Posterior vena cava (tissue), 2 donors: ENCODE results near the gene EFCAB7. TPM values are rescaled to one million over a fixed set of nuclear protein-coding genes. Genes with fewer than 3 reads are reported as not detected.

Source experiments
- DNase-seq: peaks from one replicate; pipeline ENCODE4 v3.0.0-alpha.2; 2020; ENCODE audit warnings: low spot score
- intact Hi-C, 2 donors: fragments of 100-400 bp; cut with DNase I; formaldehyde crosslinking; loops; one replicate each; pipeline versions ENCODE4 v1.14.1 to v1.14.2; 2022 to 2023
- long read RNA-seq, 2 donors: library from polyadenylated mRNA; unstranded; transcript quantifications; one replicate each; pipeline ENCODE4 v2.0.0, GENCODE V29; 2020 to 2021
- total RNA-seq, 2 donors: library from RNA; stranded (reverse); fragmentation: NEBNext Ultra II Directional; extraction: Animal tissue kit (Norgen Biotek cat#: 25700); gene quantifications; one replicate each; pipeline ENCODE4 v1.2.1, GENCODE V29; 2021
- donor health status: DM: yes; HTN: yes; CAD: no.
- donor health status: DM: yes; HTN: yes; CAD: no.

EFCAB7 gene, protein sequence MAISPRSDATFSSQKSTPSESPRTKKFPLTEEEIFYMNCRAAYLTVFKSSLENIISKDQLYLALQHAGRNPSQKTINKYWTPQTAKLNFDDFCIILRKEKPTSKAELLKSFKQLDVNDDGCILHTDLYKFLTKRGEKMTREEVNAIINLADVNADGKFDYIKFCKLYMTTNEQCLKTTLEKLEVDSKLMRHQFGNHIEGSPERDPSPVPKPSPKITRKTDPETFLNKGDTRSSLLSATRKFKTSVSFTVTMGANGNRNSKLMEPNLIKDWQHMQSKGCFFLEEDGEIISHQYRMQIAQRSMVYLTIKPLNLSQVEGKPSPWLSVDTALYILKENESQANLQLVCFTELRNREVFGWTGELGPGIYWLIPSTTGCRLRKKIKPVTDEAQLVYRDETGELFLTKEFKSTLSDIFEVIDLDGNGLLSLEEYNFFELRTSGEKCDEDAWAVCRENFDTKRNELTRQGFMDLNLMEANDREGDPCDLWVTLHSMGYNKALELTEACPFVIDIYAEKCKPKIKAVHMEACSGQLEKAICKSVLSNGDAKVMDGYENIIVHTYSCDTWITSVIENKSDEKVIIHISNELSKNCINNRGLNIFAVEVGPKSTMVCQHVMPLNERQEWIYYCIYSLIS
- total RNA-seq, result 1 to 10 TPM; 5.0 to 7.3 TPM
- long read RNA-seq, donor 1, partial matches to known transcripts, result 0 of 4 reads
- long read RNA-seq, donor 1, other reads (novel, unspliced or antisense), result 2 of 4 reads
- long read RNA-seq, donor 2, partial matches to known transcripts, result 1 of 9 reads
- long read RNA-seq, donor 2, other reads (novel, unspliced or antisense), result 5 of 9 reads

DNA sequence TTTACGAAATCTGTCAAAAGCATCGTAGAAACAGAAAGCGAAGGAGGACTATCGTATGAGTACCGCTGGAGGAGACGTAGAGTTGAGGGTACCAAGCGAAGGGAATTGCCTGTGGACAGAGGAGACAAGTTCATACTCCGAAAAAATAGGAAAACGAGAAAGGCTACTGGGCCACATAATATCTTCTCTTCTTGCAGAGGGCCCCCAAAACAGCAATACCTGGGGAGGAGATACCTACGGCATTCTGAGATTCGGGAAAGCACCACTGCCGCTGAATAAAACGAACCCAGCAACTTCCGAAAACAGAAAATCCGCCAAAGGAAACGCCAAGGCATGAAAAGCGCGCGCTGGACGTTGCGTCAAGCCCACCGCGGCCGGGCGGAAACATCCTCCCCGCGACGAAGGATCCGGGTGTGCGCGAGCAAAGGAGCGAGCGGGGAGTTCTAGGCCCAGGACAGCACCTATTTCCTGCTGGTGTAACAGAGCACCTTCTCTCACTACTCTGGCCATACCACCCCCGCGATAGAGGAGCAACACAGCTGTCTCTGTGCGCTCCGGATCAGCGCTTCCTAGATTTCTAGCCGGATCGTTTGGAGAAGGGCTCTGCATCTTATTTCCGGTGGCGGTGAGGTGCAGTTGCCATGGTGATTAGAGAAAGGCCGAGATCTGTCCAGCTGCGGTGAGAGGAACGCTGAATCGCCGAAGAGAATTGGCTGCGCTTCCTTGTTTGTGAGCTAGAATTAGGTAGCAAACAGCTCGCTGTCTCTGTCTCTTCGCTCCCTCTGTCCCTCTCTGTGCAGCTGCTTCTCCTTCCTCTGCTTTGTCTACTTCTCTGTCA lies at the start of gene EFCAB7, which contains the start of gene ITGB3BP:
TSS of gene EFCAB7 (plus strand) at position 635 of the 838 bp plus-strand sequence. CDS start 2,048 bp downstream, outside the sequence.
TSS of gene ITGB3BP (minus strand) at position 335 of the 838 bp plus-strand sequence. CDS start at position 243, 92 bp downstream.
- peak; percentile 94 for DNase-seq
- intact Hi-C loops, result no loop called here

GRCh38 chr1:63475761-63476160 lies 47.6 kb upstream of the EFCAB7 start:
- intact Hi-C loops, result no loop called here
- DNase-seq, result no peak

DNA sequence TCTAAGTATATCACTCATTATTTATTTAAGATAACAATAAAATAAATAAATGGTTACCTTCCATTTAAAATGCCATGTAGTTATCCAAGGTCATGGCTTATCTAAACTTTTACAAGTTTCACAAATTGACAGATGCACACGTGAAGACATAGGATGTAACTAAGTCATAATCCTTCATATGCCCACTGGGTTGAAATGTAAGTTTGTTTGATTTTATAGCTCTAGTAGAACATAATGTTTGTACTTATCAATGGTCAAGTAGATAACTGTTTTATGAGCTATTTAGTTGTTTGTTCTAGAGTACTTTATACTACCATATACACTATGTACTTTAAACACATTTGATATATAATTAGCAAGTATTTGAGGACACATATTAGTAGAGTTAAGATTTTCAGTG lies 43.3 kb upstream of the EFCAB7 start:
- intact Hi-C loops, result no loop called here
- no peak for DNase-seq

- DNase-seq, result no peak
- intact Hi-C loops, result no loop called here
These were observed 36.7 kb upstream of the EFCAB7 start for GRCh38 chr1:63486629-63487028.

DNA sequence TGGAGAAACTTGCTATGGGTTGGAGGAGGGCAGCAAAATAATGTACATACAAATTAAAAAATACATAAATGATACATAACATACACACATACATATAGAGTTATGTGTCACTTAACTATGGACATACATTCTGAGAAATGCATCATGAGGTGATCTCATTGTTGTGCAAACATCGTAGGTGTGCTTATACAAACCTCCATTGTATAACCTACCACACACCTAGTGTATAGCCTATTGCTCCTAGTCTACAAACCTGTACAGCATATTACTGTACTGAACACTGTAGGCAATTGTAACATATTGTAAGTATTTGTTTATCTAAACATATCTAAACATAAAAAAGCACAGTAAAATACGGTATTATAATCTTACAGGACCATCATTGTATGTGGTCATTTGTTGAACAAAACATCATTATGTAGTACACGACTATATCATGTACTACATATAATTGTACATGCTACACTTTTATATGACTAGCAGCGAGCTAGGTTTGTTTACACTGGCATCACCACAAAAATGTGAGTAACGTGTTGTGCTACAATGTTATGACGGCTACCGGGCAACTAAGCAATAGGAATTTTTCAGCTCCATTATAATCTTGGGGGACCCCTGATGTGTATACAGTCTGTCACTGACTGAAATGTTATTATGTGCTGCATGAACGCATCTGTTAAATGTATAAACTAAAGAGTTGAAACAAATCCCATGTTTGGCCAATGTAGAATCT lies 35.8 kb upstream of the EFCAB7 start:
- no peak for DNase-seq
- intact Hi-C loops, result no loop called here

DNA sequence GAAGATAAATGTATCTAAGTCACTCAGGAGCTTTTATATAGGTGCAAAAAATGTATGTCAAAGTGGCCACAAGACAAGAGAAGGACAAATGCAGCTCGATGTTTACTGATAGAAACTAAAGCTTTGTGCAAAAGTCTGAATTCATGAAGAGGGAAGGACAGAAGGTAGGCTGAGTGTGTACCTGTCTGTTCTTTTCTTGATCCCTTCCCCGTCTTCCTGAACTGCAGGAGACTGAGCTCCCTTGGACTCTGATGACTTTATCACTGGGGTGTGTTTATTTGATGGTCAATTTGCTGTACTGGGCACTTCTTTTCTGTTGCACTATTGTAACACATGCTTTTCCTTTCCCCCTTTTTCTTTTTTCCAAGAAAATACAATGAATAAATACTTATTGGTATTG lies 25.7 kb upstream of the EFCAB7 start:
- intact Hi-C loops, result no loop called here
- no peak for DNase-seq

- intact Hi-C loops, result no loop called here
- no peak for DNase-seq
These were observed 25.2 kb upstream of the EFCAB7 start for GRCh38 chr1:63498106-63498505.

DNA sequence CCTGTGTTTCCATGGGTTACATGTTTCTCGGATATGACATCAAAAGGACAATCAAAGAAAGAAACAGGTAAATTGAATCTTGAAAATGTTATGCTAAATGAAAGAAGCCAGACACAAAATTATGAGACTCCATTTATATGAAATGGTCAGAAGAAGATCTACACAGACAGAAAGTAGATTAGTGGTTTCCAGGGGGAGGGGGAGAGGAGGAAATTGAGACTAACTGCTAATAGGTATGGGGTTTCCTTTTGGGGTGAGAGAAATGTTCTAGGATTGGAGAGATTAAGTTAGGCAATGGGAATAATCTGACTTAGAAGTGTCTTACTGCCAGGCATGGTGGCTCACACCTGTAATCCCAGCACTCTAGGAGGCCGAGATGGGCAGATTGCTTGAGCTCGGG lies 22.1 kb upstream of the EFCAB7 start:
- no peak for DNase-seq
- intact Hi-C loops, result no loop called here

DNA sequence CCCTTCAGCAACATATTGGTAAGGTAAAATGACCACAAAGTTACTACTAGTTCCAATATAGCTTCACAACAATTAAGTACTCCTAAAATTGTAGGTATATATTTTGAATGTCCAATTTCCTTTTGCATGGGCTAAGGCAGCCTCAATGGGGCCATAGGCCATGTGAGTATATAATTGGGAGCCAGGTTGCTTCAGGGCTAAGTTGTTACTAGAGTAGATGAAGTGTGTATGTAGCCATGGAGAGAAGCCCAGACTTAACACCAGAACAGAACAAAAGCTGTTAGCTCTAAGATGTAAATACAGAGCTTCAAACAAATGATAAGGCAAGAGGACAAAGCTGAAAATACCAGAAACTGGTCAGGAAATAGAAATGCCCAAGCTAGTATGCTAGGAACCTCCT lies 16.5 kb upstream of the EFCAB7 start:
- DNase-seq, result no peak
- intact Hi-C loops, result no loop called here

- intact Hi-C loops, result no loop called here
- no peak for DNase-seq
These were observed 13.6 kb upstream of the EFCAB7 start for GRCh38 chr1:63509718-63510117.

GRCh38 chr1:63512584-63512983 lies 10.7 kb upstream of the EFCAB7 start:
- DNase-seq, result no peak
- intact Hi-C loops, result no loop called here

DNA sequence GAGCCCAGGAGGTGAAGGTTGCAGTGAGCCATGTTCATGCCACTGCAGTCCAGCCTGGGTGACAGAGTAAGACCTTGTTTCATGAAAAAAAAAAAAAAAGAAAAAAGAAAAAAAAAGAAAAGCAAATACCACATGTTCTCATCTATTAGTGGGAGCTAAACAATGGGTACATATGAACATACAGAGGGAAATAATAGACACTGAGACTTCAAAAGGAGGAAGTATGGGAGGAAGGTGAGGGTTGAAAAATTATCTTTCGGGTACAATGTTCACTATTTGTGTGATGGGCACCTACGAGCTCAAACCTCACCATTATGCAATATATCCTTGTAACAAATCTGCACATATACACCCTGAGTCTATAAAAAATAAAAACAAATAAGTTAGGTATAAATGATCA lies 6.7 kb upstream of the EFCAB7 start:
- intact Hi-C loops, result no loop called here
- no peak for DNase-seq

DNA sequence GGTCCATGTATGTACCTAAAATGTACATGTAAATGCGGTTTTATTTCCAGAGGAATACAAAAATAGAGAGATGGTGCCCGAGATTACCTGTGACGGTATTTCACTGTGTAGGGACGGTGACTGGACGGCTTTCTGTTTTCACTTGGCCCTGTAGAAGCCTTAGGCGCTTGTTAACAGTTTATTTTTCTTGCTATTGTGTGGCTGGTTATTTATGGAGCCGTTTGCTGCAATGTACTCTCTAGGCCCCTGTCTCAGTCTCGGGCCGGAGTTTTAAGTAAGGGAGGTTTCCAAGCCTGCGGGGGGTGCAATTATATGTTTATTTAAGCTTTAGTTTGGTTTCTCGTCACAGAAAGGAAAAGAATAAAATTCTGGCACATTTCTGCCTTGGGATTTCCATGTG lies 413 bp downstream of the EFCAB7 start:
- intact Hi-C loops, result no loop called here
- no peak for DNase-seq

GRCh38 chr1:63524201-63524600 lies 876 bp downstream of the EFCAB7 start:
- intact Hi-C loops, result no loop called here
- no peak for DNase-seq

- intact Hi-C loops, result no loop called here
- no peak for DNase-seq
These were observed 9.4 kb downstream of the EFCAB7 start for GRCh38 chr1:63532727-63533126.

- intact Hi-C loops, result no loop called here
- no peak for DNase-seq
These were observed 10.6 kb downstream of the EFCAB7 start for GRCh38 chr1:63533931-63534330.

DNA sequence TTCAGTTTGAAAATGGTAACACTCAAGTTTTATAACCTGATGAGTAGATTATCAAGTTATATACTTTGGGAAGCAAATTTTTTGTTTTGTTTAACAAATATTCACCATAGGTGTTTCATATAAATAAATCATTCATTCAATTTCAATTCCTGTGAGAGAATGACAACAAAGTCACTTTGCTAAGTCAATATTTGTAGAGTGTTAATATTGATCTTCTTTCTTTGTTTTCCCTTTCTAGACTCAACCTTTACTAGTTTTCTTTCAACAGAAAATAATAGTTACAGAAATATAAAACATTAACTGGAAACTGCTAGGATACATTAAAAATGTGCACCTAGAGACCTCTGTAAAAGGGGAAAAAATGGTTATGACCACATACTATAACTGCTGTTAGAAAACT lies 11.1 kb downstream of the EFCAB7 start:
- DNase-seq, result no peak
- intact Hi-C loops, result no loop called here

GRCh38 chr1:63537006-63537405 lies 13.7 kb downstream of the EFCAB7 start:
- intact Hi-C loops, result no loop called here
- no peak for DNase-seq

DNA sequence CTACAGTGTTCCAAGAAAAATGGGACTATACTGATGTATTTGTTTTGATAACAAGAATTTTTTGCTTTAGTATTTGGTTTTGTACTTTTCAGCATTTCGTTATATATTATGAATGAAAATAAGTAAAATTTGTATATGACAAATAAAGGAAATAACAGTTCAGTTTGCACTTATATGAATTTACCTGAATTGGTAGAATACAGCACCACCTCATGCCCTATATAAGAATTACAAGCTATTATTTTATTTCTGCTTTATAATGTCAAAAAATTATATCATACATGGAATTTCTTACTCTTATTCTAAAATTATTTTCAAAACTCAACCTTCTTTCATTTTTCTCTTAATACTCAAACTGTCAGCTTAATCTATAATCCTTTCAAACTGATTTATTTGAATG lies 14.6 kb downstream of the EFCAB7 start:
- intact Hi-C loops, result no loop called here
- no peak for DNase-seq
